HepG2 (cell line): Measurements from ENCODE around the gene ADGRF5.

Experiments used
- CTCF ChIP-seq: sonication (generic); formaldehyde crosslinking; IDR thresholded peaks from 2 replicates; pipeline ENCODE4 v1.5.0; 2020; ENCODE audit warnings: mild to moderate bottlenecking, missing genetic modification reagents, moderate library complexity
- RFX5 ChIP-seq: IDR thresholded peaks from 2 replicates; pipeline ENCODE4 v1.6.1; 2011; ENCODE audit warnings: low read depth, low read length, improper control_type of control experiment

GRCh38 chr6:46895930-46896329 is 25.8 kb downstream of the ADGRF5 start:
- no peak for TF ChIP-seq RFX5
- no peak for TF ChIP-seq CTCF (CRISPR knock-in tag)
